ENCODE measurements around the gene LRRC28. TPM values are rescaled to one million over a fixed set of nuclear protein-coding genes. Genes with fewer than 3 reads are reported as not detected.

The LRRC28 gene
- total RNA-seq, 1 donor from 2014 or later: 33.0 TPM

DNA sequence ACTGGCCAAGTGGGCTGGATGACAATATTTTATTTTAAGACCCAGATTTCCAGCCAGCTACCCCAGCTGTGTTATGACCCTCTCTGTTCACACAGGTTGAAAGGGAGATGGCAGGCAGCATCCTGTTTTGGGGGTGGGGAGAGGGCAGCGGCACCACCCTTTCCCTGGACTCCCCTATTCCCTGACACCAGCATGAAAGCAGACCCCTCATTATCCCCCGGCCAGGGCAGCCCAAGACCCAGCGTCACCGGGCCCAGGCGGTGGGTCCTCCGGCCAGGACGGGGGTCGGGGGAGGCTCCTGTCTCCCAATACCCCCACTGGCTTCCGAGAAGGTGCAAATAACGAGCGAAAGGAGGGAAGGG is 186.9 kb downstream of the LRRC28 start:
- Mint-ChIP-seq H3K36me3 (ENCODE audit: low read depth, unreplicated experiment) (no peaks in the 10 kb centered on the region), H3K4me1 (ENCODE audit: unreplicated experiment) (peaks cover 11% of the 10 kb centered on the region), H3K4me3 (ENCODE audit: unreplicated experiment) (no peak overlapping the region), H3K27ac (ENCODE audit: unreplicated experiment) (no peak overlapping the region), H3K27me3 (ENCODE audit: unreplicated experiment) (peaks cover 7% of the 10 kb centered on the region), H3K9me3 (ENCODE audit: unreplicated experiment) (no peaks in the 10 kb centered on the region)
- TF ChIP-seq, protein P1, sequence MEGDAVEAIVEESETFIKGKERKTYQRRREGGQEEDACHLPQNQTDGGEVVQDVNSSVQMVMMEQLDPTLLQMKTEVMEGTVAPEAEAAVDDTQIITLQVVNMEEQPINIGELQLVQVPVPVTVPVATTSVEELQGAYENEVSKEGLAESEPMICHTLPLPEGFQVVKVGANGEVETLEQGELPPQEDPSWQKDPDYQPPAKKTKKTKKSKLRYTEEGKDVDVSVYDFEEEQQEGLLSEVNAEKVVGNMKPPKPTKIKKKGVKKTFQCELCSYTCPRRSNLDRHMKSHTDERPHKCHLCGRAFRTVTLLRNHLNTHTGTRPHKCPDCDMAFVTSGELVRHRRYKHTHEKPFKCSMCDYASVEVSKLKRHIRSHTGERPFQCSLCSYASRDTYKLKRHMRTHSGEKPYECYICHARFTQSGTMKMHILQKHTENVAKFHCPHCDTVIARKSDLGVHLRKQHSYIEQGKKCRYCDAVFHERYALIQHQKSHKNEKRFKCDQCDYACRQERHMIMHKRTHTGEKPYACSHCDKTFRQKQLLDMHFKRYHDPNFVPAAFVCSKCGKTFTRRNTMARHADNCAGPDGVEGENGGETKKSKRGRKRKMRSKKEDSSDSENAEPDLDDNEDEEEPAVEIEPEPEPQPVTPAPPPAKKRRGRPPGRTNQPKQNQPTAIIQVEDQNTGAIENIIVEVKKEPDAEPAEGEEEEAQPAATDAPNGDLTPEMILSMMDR (IDR thresholded peaks at IDR 0.05; ENCODE audit: unreplicated experiment): no peak
- no peak for DNase-seq (ENCODE audit: low spot score)

DNA sequence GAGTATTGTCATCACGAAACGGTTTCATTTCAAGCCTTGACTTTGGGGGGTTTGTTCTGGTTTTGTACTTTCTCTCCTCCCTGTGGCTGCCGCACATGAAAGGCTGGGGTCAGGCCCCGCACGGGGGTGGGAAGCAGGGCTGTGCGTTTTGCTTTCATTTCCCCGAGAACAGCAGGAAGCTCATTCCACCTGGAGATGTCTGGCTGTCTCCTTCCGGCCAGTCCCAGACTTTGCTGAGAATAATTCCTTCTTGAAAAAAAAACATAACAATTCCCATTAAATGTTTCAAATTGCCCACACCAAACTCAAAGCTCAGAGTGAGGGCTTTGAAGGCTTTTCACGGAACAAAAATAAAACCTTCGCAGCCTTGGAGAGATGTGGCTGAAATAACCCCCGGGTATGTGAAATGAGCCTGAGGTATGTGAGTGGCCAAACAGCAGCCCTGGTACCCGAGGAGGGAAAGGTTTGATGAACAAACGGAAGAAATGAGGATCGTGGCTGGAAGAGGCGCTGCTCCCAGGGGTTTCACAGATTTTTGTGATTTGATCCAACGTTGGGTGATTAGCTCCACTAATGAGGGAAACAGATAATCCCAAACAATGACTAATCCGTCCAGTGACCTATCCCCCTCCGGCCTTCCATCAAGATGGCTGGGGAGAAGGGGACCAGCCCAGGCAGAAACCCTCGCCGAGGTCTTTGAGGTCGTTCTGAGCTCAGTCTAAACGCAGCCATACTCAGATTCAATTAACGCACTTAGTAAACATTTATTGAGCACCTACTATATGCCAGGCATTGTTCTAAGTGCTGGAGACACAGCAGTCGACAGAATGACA is 187.6 kb downstream of the LRRC28 start:
- H3K4me3 Mint-ChIP-seq (ENCODE audit: unreplicated experiment): no peak overlapping the region
- peak overlapping the region; percentile 25 for H3K27ac Mint-ChIP-seq (ENCODE audit: unreplicated experiment)
- no peaks in the 10 kb centered on the region for H3K9me3 Mint-ChIP-seq (ENCODE audit: unreplicated experiment)
- DNase-seq (ENCODE audit: low spot score): no peak
- H3K36me3 Mint-ChIP-seq (ENCODE audit: low read depth, unreplicated experiment): no peaks in the 10 kb centered on the region
- peaks cover 11% of the 10 kb centered on the region for H3K4me1 Mint-ChIP-seq (ENCODE audit: unreplicated experiment)
- peaks cover 7% of the 10 kb centered on the region for H3K27me3 Mint-ChIP-seq (ENCODE audit: unreplicated experiment)
- TF ChIP-seq, protein P1 (IDR thresholded peaks at IDR 0.05; ENCODE audit: unreplicated experiment): no peak

DNA sequence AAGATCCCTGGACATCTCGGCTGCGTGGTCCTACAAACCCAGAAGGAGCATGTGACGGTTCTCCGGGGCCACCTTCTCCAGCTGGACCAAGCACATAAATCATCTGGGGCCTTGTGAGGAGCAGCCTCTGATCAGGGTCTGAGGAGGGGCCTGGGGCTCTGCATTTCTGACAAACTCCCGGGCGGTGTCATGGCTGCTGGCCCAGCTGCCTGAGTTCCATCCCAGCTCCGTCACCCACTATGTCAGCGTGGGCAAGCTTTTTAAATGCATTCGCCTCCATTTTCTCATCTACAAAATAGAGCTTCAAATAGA is 188.2 kb downstream of the LRRC28 start:
- Mint-ChIP-seq H3K27ac (ENCODE audit: unreplicated experiment) (no peak overlapping the region), H3K27me3 (ENCODE audit: unreplicated experiment) (peaks cover 2% of the 10 kb centered on the region), H3K9me3 (ENCODE audit: unreplicated experiment) (no peaks in the 10 kb centered on the region), H3K4me1 (ENCODE audit: unreplicated experiment) (peaks cover 6% of the 10 kb centered on the region), H3K4me3 (ENCODE audit: unreplicated experiment) (no peak overlapping the region), H3K36me3 (ENCODE audit: low read depth, unreplicated experiment) (no peaks in the 10 kb centered on the region)
- TF ChIP-seq, protein P1 (IDR thresholded peaks at IDR 0.05; ENCODE audit: unreplicated experiment): no peak
- no peak for DNase-seq (ENCODE audit: low spot score)

DNA sequence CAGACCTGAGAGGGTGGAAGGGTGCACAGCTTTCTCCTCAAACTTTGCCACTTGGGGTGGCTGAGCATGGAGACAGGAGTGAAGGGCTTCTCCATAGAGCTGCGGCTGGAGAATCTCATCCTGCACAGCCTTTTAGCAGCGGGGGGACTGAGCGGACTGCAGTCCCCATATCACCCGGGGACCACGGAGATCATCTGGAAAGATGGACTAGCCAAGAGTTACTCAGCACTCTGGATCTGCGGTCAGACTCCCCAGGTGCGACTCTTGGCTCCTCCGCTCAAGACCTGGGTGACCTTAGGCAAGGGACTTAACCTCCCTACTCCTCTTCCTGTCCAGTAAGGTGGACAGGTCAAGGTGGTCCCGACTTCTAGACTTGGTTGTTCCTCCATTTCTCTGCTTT is 188.7 kb downstream of the LRRC28 start:
- Mint-ChIP-seq H3K36me3 (ENCODE audit: low read depth, unreplicated experiment) (no peaks in the 10 kb centered on the region), H3K4me3 (ENCODE audit: unreplicated experiment) (no peak overlapping the region), H3K4me1 (ENCODE audit: unreplicated experiment) (peaks cover 6% of the 10 kb centered on the region), H3K27ac (ENCODE audit: unreplicated experiment) (no peak overlapping the region), H3K9me3 (ENCODE audit: unreplicated experiment) (no peaks in the 10 kb centered on the region), H3K27me3 (ENCODE audit: unreplicated experiment) (peaks cover 2% of the 10 kb centered on the region)
- TF ChIP-seq, protein P1 (IDR thresholded peaks at IDR 0.05; ENCODE audit: unreplicated experiment): no peak
- no peak for DNase-seq (ENCODE audit: low spot score)

Other genes with a start within 250 kb of the LRRC28 start
- not detected for gene PGPEP1L, start 243.7 kb upstream of the LRRC28 start, total RNA-seq (ENCODE audit: unreplicated experiment)
- 1.7 TPM for gene SYNM, start 146.4 kb upstream of the LRRC28 start, total RNA-seq (ENCODE audit: unreplicated experiment)
- gene TTC23, start 1.9 kb upstream of the LRRC28 start, total RNA-seq (ENCODE audit: unreplicated experiment): 24.3 TPM

Data from endothelial cell (in vitro differentiated cells).